ENCODE measurements around the gene POPDC3.
A peak's percentile ranks its signal among the peaks of the same experiment; 100 is the strongest.

Gene POPDC3

DNA sequence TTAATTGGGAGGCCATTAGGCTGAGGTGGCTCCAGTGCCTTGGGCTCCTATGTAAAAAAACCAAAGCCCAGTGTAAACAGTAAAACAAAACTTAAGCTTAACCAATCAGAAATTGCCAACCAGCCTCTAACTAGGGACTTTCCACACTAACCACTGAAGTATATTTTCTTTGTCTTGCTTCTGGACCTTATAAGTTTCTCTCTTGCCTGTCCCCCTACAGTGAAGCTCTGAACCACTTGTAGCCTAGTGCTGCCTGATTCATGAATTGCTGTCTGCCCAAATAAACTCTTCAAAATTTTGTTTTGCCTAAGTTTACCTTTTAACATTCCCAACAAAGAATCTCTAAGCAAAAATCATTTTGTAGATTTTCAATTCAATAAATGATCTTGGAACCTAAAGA is 28.2 kb downstream of the POPDC3 start:
- DNase-seq (ENCODE audit: low read depth), result no peak

DNA sequence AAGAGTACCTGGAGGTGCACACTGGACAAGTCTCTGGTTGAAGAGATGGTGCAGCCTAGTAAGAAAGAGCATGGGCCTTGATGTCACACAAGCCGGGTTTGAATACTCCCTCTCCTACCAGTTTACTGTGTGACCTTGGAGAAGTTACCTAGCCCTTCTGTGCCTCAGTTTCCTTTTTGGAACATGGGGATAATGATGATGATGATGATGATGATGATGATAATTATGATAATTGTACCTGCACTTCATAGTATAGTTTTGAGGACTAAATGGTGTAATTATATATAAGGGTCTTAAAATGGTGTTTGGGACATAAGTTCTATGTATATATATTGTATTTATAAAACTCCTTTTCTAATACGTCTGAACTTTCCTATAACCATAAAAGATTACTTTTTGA is 41.7 kb downstream of the POPDC3 start:
- DNase-seq (ENCODE audit: low read depth), result no peak

- DNase-seq (ENCODE audit: low read depth), result no peak
Observed at GRCh38 chr6:105137388-105137787, 42.4 kb downstream of the POPDC3 start.

DNA sequence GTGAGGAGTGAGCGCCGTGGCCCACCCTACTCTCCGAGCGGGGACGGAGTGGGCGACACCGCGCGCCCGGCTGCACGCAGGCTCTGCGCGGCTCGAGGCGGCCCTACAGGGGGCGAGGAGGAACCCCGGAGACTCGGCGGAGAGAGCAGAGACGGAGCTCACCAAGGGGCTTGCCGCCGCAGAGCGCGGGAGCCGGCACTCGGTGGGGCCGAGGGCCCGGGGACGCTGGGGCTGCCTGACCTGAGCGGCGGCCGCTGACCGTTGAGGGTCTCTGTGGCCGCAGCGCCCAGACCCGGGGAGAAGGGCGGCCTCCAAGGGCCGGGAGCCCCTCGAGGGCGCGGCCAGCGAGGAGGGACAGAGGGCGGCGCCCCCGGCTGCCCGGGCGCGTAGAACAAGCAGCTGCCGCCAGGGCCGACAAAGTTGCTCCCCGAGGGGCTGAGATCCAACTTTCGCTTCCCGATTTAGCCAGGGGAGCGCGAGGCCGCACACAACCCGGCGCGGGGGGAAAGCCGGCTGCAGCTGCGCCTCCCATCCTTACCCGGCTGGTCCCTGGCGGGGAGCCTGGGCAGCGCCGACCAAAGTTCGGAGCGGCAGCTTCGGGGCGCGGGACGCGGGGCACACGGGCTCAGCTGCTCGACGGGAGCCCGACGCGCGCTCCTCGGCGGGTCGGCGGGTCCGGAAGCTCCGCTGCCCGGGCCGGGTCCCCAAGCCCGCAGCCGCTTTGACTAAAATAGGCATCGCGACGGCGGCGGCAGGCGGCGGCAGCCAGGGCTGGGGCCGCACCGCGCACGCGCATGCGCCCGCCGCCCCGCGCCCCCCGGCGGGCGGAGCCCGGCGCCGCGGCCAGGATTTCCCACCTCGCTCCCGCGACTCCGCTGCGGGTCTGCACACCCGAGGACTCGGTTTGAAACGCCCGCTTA is 43.1 kb downstream of the POPDC3 start:
- peak; percentile 31 for DNase-seq (ENCODE audit: low read depth)

DNA sequence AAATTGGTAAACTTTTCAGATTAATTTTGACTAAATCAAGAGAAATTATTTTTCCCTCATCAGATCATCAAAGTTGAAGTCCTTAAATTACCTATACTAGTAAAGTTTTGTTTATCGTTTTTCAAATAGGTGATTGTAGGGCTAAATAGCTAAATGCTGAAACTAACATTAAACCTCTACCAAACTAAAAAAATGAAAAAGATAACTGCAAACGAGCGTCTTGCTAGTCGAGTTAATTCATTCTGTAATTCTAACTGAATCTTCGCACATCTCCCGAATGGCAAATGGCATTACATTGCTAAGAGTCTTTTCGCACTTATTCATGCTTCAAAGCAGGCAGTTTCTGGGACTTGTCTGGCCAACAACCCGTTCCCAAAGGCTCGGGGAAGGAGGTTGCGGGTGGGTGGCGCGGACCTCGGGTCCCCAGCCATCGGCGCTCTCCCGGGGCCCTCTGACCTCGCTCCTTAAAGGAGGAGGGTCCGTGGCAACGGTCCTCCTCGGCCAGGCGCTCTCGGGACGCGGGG is 43.8 kb downstream of the POPDC3 start:
- DNase-seq (ENCODE audit: low read depth), result no peak

- no peak for DNase-seq (ENCODE audit: low read depth)
Observed at GRCh38 chr6:105135056-105135455, 44.8 kb downstream of the POPDC3 start.

GRCh38 chr6:105122717-105123116 is 57.1 kb downstream of the POPDC3 start:
- DNase-seq (ENCODE audit: low read depth), result no peak

- DNase-seq (ENCODE audit: low read depth), result no peak
Observed at GRCh38 chr6:105121981-105122380, 57.8 kb downstream of the POPDC3 start.

- DNase-seq (ENCODE audit: low read depth), result no peak
Observed at GRCh38 chr6:105120570-105120969, 59.2 kb downstream of the POPDC3 start.

DNA sequence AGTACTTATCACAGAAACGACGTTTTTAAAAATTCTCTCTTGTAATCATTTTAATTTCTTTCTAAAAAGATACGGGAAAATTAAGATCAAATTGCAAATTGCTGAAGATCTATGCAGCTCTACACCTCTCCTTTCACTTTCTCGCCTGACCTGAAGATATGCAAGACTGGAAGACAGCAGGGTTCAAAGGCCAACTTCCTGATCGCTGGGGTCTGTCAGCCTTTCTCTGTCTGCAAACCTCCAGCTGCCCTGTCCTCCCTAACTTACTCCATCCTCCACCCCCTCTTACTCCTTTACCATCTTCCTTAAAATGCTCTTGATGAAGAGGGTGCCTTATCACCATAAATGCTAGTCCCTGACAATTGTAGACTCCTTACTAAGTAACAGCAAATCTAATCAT is 63.7 kb downstream of the POPDC3 start:
- DNase-seq (ENCODE audit: low read depth), result no peak

GRCh38 chr6:105113422-105113821 is 66.4 kb downstream of the POPDC3 start:
- no peak for DNase-seq (ENCODE audit: low read depth)

DNA sequence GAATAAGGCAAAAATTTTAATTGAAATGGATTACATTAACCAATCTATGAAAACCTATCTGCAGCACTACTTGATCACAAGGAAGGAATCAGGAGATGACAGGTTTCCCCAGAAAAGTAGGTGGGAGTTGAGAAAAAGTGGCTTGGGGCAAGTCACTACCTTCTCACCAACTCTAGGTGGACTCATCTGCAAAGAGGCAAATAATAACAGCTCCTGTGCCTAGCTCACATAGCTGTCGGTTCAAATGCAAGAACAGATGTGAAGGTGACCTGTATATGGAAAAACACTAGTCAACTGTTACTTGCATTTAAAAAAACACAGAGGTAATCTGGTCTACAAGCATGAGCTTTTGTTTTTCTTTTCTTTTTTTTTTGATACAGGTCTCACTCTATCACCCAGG is 67.2 kb downstream of the POPDC3 start:
- DNase-seq (ENCODE audit: low read depth), result no peak

- DNase-seq (ENCODE audit: low read depth), result no peak
Observed at GRCh38 chr6:105111871-105112270, 67.9 kb downstream of the POPDC3 start.

- no peak for DNase-seq (ENCODE audit: low read depth)
Observed at GRCh38 chr6:105111105-105111504, 68.7 kb downstream of the POPDC3 start.

GRCh38 chr6:105109955-105110895 is 69.6 kb downstream of the POPDC3 start:
- no peak for DNase-seq (ENCODE audit: low read depth)

DNA sequence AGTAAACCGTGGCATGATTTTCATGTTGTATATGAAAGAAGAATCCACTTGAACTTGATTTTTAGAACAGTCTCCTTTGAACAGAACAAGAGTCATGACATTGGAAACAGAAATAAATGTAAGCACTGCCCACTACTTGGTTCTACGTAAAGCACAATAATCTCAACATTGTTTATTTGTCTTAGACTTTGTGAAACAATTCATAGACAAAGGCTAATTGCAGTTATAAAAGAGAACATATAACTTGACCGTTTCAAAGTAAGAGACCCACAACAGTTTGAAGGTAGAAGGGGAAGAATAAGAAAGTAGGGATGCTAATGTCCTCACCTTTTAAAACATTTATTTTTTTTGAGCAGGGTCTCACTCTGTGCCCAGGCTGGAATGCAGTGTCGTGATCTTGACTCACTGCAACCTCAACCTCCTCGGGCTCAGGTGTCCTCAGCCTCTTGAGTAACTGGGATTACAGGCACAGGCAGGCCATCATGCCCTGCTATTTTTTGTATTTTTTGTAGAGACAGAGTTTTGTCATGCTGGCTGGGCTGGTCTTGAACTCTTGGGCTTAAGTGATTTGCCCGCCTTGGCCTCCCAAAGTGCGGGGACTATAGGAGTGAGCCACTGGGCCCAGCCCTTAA is 71.1 kb downstream of the POPDC3 start:
- no peak for DNase-seq (ENCODE audit: low read depth)
